K562 (cell line): Measurements from ENCODE around the gene ABHD8. TPM values are rescaled to one million over a fixed set of nuclear protein-coding genes. Genes with fewer than 3 reads are reported as not detected.
A peak's percentile ranks its signal among the peaks of the same experiment; 100 is the strongest.

Source experiments
- BHLHE40 ChIP-seq: IDR thresholded peaks from 2 replicates; pipeline ENCODE4 v1.6.1; 2011; ENCODE audit warnings: low read length, improper control_type of control experiment
- BRD4 ChIP-seq: fragments of 200-600 bp; sonication (generic); IDR thresholded peaks from 2 replicates; pipeline ENCODE4 v1.6.1; 2017; ENCODE audit warnings: inconsistent platforms
- CCAR2 ChIP-seq: fragments of 200-400 bp; formaldehyde crosslinking; IDR thresholded peaks from 2 replicates; pipeline ENCODE4 v1.6.1; 2017; ENCODE audit warnings: mild to moderate bottlenecking, low read depth, low read length
- CTBP1 ChIP-seq: fragments of 450-650 bp; IDR thresholded peaks from 2 replicates; pipeline ENCODE4 v1.6.1; 2016; ENCODE audit warnings: borderline replicate concordance
- FOXJ3 ChIP-seq: sonication (generic); formaldehyde crosslinking; IDR thresholded peaks from 2 replicates; pipeline ENCODE4 v1.4.0; 2020; ENCODE audit warnings: mild to moderate bottlenecking, missing genetic modification reagents
- GTF2F1 ChIP-seq: IDR thresholded peaks from 2 replicates; pipeline ENCODE4 v1.6.1; 2011; ENCODE audit warnings: low read depth, low read length, improper control_type of control experiment
- HEY1 ChIP-seq: fragments of 250-450 bp; sonication (Bioruptor Pico); IDR thresholded peaks from 2 replicates; pipeline ENCODE4 v1.5.0; 2020; ENCODE audit warnings: mild to moderate bottlenecking, moderate library complexity, borderline replicate concordance
- KDM2B ChIP-seq: fragments of 250-450 bp; sonication (Bioruptor Pico); IDR thresholded peaks from 2 replicates; pipeline ENCODE4 v1.8.0; 2021; ENCODE audit warnings: mild to moderate bottlenecking, moderate library complexity
- NCOA6 ChIP-seq: fragments of 450-650 bp; IDR thresholded peaks from 2 replicates; pipeline ENCODE4 v1.6.1; 2017; ENCODE audit warnings: mild to moderate bottlenecking
- NR2F6 ChIP-seq: fragments of 450-650 bp; formaldehyde crosslinking; IDR thresholded peaks from 2 replicates; pipeline ENCODE4 v1.4.0; 2020; ENCODE audit warnings: mild to moderate bottlenecking
- PHTF2 ChIP-seq: fragments of 250-450 bp; sonication (Bioruptor Pico); IDR thresholded peaks from 2 replicates; pipeline ENCODE4 v1.5.0; 2021; ENCODE audit warnings: mild to moderate bottlenecking
- POLR2A ChIP-seq: fragments of 450-650 bp; conservative IDR thresholded peaks from 2 replicates; pipeline ENCODE4 v1.6.1; 2016
- POLR2AphosphoS2 ChIP-seq: IDR thresholded peaks from 2 replicates; pipeline ENCODE4 v1.6.1; 2012; ENCODE audit warnings: low read length, improper control_type of control experiment
- SIRT6 ChIP-seq: IDR thresholded peaks from one replicate; pipeline ENCODE4 v1.6.1; 2012; ENCODE audit warnings: low read depth, mild to moderate bottlenecking, control low read depth, inconsistent platforms, low read length, moderate library complexity
- SMAD2 ChIP-seq: fragments of 150-350 bp; IDR thresholded peaks from 2 replicates; pipeline ENCODE4 v1.6.1; 2014; ENCODE audit warnings: low read depth, mild to moderate bottlenecking, low read length
- SREBF2 ChIP-seq: sonication (generic); formaldehyde crosslinking; IDR thresholded peaks from 2 replicates; pipeline ENCODE4 v1.4.0; 2020; ENCODE audit warnings: mild to moderate bottlenecking, missing genetic modification reagents
- TARDBP ChIP-seq: fragments of 450-650 bp; IDR thresholded peaks from 2 replicates; pipeline ENCODE4 v1.6.1; 2016
- TBP ChIP-seq: optimal IDR thresholded peaks from 2 replicates; pipeline ENCODE3; 2011; ENCODE audit warnings: low read depth, low read length, improper control_type of control experiment
- THAP12 ChIP-seq: fragments of 250-450 bp; sonication (Bioruptor Pico); IDR thresholded peaks from 2 replicates; pipeline ENCODE4 v1.9.0; 2021; ENCODE audit warnings: mild to moderate bottlenecking, inconsistent platforms
- WHSC1 ChIP-seq: IDR thresholded peaks from one replicate; pipeline ENCODE4 v1.6.1; 2012; ENCODE audit warnings: low read length, control low read depth, inconsistent platforms
- YY1 ChIP-seq, 3 experiments: IDR thresholded peaks; 2 replicates each; pipeline ENCODE4 v1.6.1; 2011; ENCODE audit warnings: low read length in 2 of 3, mild to moderate bottlenecking in 2 of 3, moderate library complexity in 2 of 3, borderline replicate concordance in 1 of 3, control low read depth in 1 of 3, low read depth in 1 of 3; ENCODE audit not compliant: insufficient read depth in 3 of 3, insufficient replicate concordance in 2 of 3, control insufficient read depth in 1 of 3, insufficient read length in 1 of 3; ENCODE audit errors: extremely low read depth in 1 of 3
- polyA plus RNA-seq, 8 experiments: library from polyadenylated mRNA; depleted of rRNA in 4 of 8; stranded (reverse) in 5 of 8; unstranded in 3 of 8; fragments of >200 nt; fragmentation: Nextera tagmentation in 2 of 8; fragmentation: Illumina TruSeq in 1 of 8; extraction: Ambion mirVana in 2 of 8; extraction: Trizol in 1 of 8; gene quantifications; 2 replicates each; pipeline versions ENCODE4 v1.2.1 to v1.2.3, GENCODE V29; 2011 to 2014; ENCODE audit warnings: inconsistent platforms in 1 of 8, missing spikeins in 1 of 8
- total RNA-seq, 7 experiments: library from RNA; depleted of rRNA in 6 of 7; stranded (reverse); fragments of >200 nt in 6 of 7; fragmentation: Illumina TruSeq in 2 of 7; extraction: Trizol in 2 of 7; gene quantifications; 2 replicates each; pipeline versions ENCODE4 v1.2.1 to v1.2.3, GENCODE V29; 2011 to 2021; ENCODE audit warnings: low replicate concordance in 1 of 7
- TF ChIP-seq, protein P1 (sequence below): fragments of 250-450 bp; sonication (Bioruptor Pico); IDR thresholded peaks from 2 replicates; pipeline ENCODE4 v1.4.0; 2020; ENCODE audit warnings: borderline replicate concordance
- TF ChIP-seq, protein P2 (sequence below): fragments of 450-650 bp; IDR thresholded peaks from 2 replicates; pipeline ENCODE4 v1.6.1; 2014; ENCODE audit warnings: low read depth, mild to moderate bottlenecking, moderate library complexity, borderline replicate concordance

Gene ABHD8
- total and polyA plus RNA-seq, 9 of the 15 experiments (the other 6 are each of a cell fraction or from before 2014, with no cell fraction given) = 0.04 to 6.6 (median 2.0) TPM; not detected in 1

DNA sequence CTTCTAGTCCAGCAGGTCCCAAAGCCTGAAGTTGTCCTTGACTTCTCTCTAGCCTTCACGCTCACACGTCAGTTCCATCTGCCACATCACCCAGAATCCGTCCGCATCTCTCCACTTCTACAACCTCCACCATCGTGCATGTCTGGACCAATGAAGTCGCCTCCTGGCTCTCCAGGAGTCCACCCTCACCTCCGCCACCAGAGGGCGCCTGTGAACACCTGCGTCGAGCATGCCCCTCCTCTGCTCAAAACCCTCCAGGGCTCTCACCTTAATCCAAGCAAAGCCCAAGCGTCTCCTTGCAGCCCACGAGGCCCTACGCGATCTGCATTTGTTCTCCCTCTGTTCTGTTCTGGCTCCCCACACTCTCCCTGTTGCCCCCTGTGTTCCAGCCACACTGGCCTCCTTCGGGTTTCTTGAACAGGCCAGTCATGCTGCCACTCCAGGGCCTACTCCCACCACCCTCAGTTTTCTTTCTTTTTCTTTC, 42.3 kb downstream of the ABHD8 start (continued):
- TF ChIP-seq, protein P1, sequence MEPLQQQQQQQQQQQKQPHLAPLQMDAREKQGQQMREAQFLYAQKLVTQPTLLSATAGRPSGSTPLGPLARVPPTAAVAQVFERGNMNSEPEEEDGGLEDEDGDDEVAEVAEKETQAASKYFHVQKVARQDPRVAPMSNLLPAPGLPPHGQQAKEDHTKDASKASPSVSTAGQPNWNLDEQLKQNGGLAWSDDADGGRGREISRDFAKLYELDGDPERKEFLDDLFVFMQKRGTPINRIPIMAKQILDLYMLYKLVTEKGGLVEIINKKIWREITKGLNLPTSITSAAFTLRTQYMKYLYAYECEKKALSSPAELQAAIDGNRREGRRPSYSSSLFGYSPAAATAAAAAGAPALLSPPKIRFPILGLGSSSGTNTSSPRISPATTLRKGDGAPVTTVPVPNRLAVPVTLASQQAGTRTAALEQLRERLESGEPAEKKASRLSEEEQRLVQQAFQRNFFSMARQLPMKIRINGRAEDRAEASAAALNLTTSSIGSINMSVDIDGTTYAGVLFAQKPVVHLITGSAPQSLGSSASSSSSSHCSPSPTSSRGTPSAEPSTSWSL (CRISPR knock-in tag) = no peak
- no peak for TF ChIP-seq BRD4
- no peak for TF ChIP-seq WHSC1
- no peak for TF ChIP-seq PHTF2
- TF ChIP-seq YY1 (IDR thresholded peaks at IDR 0.05; ENCODE audit: borderline replicate concordance in 1 of 3, control insufficient read depth in 1 of 3, extremely low read depth in 1 of 3, insufficient read depth in 3 of 3, insufficient read length in 1 of 3, insufficient replicate concordance in 2 of 3, low read depth in 1 of 3, low read length in 2 of 3) = peak in 1 of 3 experiments; percentile 57
- TF ChIP-seq SREBF2 (CRISPR knock-in tag) = no peak
- TF ChIP-seq CTBP1 = peak; percentile 91
- TF ChIP-seq KDM2B (CRISPR knock-in tag) = no peak
- no peak for TF ChIP-seq POLR2AphosphoS2
- no peak for TF ChIP-seq CCAR2
- peak; percentile 28 for TF ChIP-seq TBP
- no peak for TF ChIP-seq SIRT6
- TF ChIP-seq, protein P2, sequence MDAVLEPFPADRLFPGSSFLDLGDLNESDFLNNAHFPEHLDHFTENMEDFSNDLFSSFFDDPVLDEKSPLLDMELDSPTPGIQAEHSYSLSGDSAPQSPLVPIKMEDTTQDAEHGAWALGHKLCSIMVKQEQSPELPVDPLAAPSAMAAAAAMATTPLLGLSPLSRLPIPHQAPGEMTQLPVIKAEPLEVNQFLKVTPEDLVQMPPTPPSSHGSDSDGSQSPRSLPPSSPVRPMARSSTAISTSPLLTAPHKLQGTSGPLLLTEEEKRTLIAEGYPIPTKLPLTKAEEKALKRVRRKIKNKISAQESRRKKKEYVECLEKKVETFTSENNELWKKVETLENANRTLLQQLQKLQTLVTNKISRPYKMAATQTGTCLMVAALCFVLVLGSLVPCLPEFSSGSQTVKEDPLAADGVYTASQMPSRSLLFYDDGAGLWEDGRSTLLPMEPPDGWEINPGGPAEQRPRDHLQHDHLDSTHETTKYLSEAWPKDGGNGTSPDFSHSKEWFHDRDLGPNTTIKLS = peak; percentile 45; the same call in 1 of the 2 replicates
- no peak for TF ChIP-seq NCOA6
- TF ChIP-seq BHLHE40 = peak; percentile 48; the same call in 1 of the 2 replicates
- TF ChIP-seq NR2F6 = no peak
- peak; percentile 82; the same call in 1 of the 2 replicates for TF ChIP-seq TARDBP
- peak; percentile 64; the same call in 1 of the 2 replicates for TF ChIP-seq GTF2F1
- TF ChIP-seq SMAD2 = no peak
- no peak for TF ChIP-seq HEY1
- TF ChIP-seq POLR2A = 0 out of 2 replicates have a peak, but pooled peaks have one; percentile 37
- no peak for TF ChIP-seq FOXJ3 (CRISPR knock-in tag)
- no peak for TF ChIP-seq THAP12 (CRISPR knock-in tag)
